Transverse colon (tissue), 4 donors: ENCODE data around the gene RAD23A. TPM values are rescaled to one million over a fixed set of nuclear protein-coding genes. Genes with fewer than 3 reads are reported as not detected.
"Not testable (repeated sequence)": the region's sequence is repeated elsewhere in the genome, so short reads cannot be mapped to it uniquely, and the experiment has no call there.

Source experiments
- DNase-seq: peaks from one replicate; pipeline ENCODE4 v3.0.0-alpha.2; 2019
- H3K27ac ChIP-seq, 4 donors: fragments of 200-600 bp; sonication (generic); 2 replicates each; pipeline ENCODE4 v1.5.1; 2016 to 2018; ENCODE audit warnings: inconsistent platforms in 4 of 4
- H3K27me3 ChIP-seq: fragments of 200-600 bp; sonication (generic); 2 replicates; pipeline ENCODE4 v1.5.1; 2017; ENCODE audit warnings: inconsistent platforms
- H3K36me3 ChIP-seq, 4 donors: fragments of 200-600 bp; sonication (generic); 2 replicates each; pipeline ENCODE4 v1.5.1; 2017 to 2019; ENCODE audit warnings: inconsistent platforms in 4 of 4
- H3K4me1 ChIP-seq, 4 donors: fragments of 200-600 bp; sonication (generic); 2 replicates each; pipeline ENCODE4 v1.5.1; 2017 to 2020; ENCODE audit warnings: inconsistent platforms in 4 of 4
- H3K4me3 ChIP-seq, 4 donors: fragments of 200-600 bp; sonication (generic); 1 replicate in 1 of 4; 2 replicates in 3 of 4; pipeline versions ENCODE4 v1.5.1 to v1.6.1; 2017 to 2019; ENCODE audit warnings: inconsistent platforms in 4 of 4
- H3K9me3 ChIP-seq, 2 donors: fragments of 200-600 bp; sonication (generic); 2 replicates each; pipeline ENCODE4 v1.5.1; 2017 to 2019; ENCODE audit warnings: inconsistent platforms in 2 of 2
- EP300 ChIP-seq: sonication (generic); formaldehyde crosslinking; IDR thresholded peaks from one replicate; pipeline ENCODE4 v1.6.1; 2017; ENCODE audit warnings: antibody characterized with exemption, low read depth
- POLR2A ChIP-seq: fragments of 450-650 bp; IDR thresholded peaks from one replicate; pipeline ENCODE4 v1.6.1; 2016; ENCODE audit warnings: antibody characterized with exemption, mild to moderate bottlenecking, moderate library complexity
- POLR2AphosphoS5 ChIP-seq, 3 donors: sonication (generic); formaldehyde crosslinking; IDR thresholded peaks; one replicate each; pipeline ENCODE4 v1.6.1; 2016; ENCODE audit warnings: antibody characterized with exemption in 3 of 3
- whole genome bisulfite sequencing, 2 donors: methylation state at CpG; one replicate each; pipeline ENCODE4 v1.1.5; 2018; ENCODE audit warnings: low coverage in 1 of 2; 5-methylcytosine and 5-hydroxymethylcytosine counted together
- in situ Hi-C, 4 donors: fragments of 200-750 bp; cut with MboI; loops; one replicate each; pipeline versions ENCODE4 v1.15.0 to v1.15.1; 2017; ENCODE audit warnings: low sequenced_read_pairs in 3 of 4, low pct_ligation_motif_present in 1 of 4, low pct_unique_long_range_greater_than_20kb in 1 of 4
- intact Hi-C: fragments of 100-400 bp; cut with DNase I; formaldehyde crosslinking; loops from one replicate; pipeline ENCODE4 v1.15.1; 2023; ENCODE audit warnings: low total_unique reads
- total RNA-seq, 4 donors: library from RNA; depleted of rRNA; stranded (reverse); fragments of >200 nt; gene quantifications; one replicate each; pipeline ENCODE4 v1.1.0, GENCODE V29; 2016
- TF ChIP-seq, protein P1 (sequence below), 5 experiments: fragments of 200-600 bp in 3 of 5; fragments of 450-650 bp in 2 of 5; sonication (generic) in 3 of 5; IDR thresholded peaks; 1 replicate in 2 of 5; 2 replicates in 3 of 5; pipeline ENCODE4 v1.5.1; 2016 to 2017; ENCODE audit warnings: antibody characterized with exemption in 5 of 5, inconsistent platforms in 3 of 5, mild to moderate bottlenecking in 2 of 5, moderate library complexity in 1 of 5

The RAD23A gene
- total RNA-seq, 4 donors from 2014 or later, result 57.9 to 87.9 (median 75.9) TPM

DNA sequence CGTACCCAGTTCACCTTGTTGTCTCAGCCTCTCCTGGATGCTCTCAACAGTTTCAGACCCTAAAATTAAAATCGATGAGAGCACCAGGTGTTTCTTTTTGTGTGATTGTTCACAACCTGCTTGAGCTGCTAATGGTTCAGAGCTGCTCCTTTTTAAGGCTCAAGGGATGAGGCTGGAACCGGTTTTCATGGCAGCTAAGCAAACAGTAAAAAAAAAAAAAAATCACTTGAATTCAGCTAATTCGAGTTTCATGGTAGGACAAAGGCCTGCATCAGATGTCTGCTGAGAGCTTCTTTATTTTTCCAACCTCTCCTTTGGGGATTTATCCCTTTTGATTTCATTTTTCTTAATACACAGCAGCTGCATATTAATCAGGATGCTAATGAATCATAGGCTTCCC lies 33.1 kb upstream of the RAD23A start:
- Histone ChIP-seq H3K4me1 (peaks cover 12 to 25% (median 15%) of the 10 kb centered on the region in 4 donors), H3K9me3 (no peaks in the 10 kb centered on the region), H3K27ac (peak overlapping the region; percentile 74 to 86 (median 76)), H3K27me3 (no peaks in the 10 kb centered on the region), H3K4me3 (peak overlapping the region in 1 of 4 donors; percentile 9), H3K36me3 (no peaks in the 10 kb centered on the region)
- TF ChIP-seq POLR2A (no peak), POLR2AphosphoS5 (IDR thresholded peaks at IDR 0.05) (no peak), EP300 (no peak)
- TF ChIP-seq, protein P1, sequence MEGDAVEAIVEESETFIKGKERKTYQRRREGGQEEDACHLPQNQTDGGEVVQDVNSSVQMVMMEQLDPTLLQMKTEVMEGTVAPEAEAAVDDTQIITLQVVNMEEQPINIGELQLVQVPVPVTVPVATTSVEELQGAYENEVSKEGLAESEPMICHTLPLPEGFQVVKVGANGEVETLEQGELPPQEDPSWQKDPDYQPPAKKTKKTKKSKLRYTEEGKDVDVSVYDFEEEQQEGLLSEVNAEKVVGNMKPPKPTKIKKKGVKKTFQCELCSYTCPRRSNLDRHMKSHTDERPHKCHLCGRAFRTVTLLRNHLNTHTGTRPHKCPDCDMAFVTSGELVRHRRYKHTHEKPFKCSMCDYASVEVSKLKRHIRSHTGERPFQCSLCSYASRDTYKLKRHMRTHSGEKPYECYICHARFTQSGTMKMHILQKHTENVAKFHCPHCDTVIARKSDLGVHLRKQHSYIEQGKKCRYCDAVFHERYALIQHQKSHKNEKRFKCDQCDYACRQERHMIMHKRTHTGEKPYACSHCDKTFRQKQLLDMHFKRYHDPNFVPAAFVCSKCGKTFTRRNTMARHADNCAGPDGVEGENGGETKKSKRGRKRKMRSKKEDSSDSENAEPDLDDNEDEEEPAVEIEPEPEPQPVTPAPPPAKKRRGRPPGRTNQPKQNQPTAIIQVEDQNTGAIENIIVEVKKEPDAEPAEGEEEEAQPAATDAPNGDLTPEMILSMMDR (IDR thresholded peaks at IDR 0.05), result no peak
- no peak for DNase-seq
- in situ Hi-C loops (no loop called here), intact Hi-C loops (no loop called here)
- 37 to 47% methylated on average over 3 to 4 of the region's 4 CpGs for WGBS, 2 donors

DNA sequence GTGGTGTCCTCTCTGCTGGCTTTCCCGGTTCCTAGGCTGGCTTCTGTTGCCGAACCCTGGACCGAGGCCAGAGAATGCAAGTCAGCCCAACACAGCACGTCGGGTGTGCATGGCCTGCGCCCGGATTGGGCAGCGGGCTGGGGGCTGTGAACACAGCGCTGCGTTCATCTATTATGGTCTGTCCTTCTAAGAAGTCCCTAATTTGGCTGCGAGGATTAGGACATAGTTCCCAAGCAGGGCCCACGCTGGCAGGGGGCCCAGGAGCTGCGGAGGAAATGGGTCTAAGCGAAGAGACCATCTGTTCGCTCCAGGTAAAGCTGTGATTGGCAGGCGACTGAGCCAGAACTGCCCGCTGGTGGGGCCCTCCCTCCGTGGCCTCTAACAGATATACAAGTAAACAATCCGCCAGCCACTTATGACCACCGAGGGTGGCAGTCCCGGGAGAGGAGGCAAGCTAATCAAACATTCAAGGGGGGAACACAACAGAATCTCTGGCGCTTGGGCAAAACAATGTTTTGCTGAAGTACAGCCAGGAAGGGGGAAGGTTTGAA lies 32.6 kb upstream of the RAD23A start:
- peak; percentile 12 to 56 (median 42) for TF ChIP-seq POLR2AphosphoS5 (IDR thresholded peaks at IDR 0.05)
- TF ChIP-seq POLR2A, result no peak
- TF ChIP-seq, protein P1 (IDR thresholded peaks at IDR 0.05), result no peak
- no peak for TF ChIP-seq EP300
- Histone ChIP-seq H3K9me3 (no peaks in the 10 kb centered on the region), H3K36me3 (no peaks in the 10 kb centered on the region), H3K4me3 (peak overlapping the region in 1 of 4 donors; percentile 9), H3K4me1 (peaks cover 12 to 25% (median 15%) of the 10 kb centered on the region in 4 donors), H3K27ac (peak overlapping the region; percentile 74 to 86 (median 76)), H3K27me3 (no peaks in the 10 kb centered on the region)
- peak; percentile 66 for DNase-seq
- 30 to 36% methylated on average over 2 to 22 of the region's 22 CpGs for WGBS, 2 donors
- in situ Hi-C loops (no loop called here), intact Hi-C loops (no loop called here)

DNA sequence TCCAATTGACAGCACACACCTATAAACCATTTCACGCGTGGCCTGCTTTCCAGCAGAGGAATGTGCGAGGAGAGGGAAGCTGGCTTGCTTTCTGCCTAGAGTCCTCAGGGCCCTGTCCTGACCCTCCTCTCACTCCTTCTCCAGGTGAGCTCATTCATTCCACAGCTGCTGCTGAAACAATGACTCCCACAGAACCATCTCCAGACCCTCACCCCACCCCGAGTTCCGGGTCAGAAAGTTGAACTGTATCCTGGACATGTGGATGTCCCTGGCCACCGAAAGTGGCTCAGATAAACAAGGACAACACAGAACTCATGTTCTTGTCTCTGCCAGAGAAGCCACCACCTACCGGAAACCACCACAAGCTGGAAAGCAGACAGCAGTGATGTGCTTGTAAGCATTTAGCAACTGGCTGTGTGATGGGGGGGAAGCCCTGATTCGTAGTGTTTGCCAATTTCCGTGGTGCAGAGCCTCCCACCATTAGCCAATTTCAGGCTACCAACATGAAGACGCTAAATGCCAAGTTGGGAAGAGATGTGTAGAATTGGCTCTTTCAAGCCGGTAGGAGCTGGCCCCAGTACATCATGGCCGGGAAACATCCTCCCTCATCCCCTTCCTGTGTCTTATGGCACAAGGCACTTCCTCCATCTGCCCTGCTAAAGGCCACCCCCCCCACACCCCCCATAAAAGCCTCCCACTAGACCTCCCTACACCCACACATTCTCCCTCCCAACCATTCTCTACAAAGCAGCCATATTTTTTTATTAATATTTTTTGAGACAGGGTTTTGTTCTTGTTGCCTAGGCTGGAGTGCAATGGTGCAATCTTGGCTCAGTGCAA lies 31.6 kb upstream of the RAD23A start:
- no peak overlapping the region for H3K4me3 ChIP-seq
- H3K9me3 ChIP-seq, result no peaks in the 10 kb centered on the region
- TF ChIP-seq EP300 (no peak), POLR2AphosphoS5 (IDR thresholded peaks at IDR 0.05) (no peak), POLR2A (no peak)
- TF ChIP-seq, protein P1 (IDR thresholded peaks at IDR 0.05), result no peak
- no peaks in the 10 kb centered on the region for H3K27me3 ChIP-seq
- peak overlapping the region; percentile 74 to 86 (median 76) for H3K27ac ChIP-seq
- no peaks in the 10 kb centered on the region for H3K36me3 ChIP-seq
- 48 to 58% methylated on average over 3 to 12 of the region's 12 CpGs for WGBS, 2 donors
- DNase-seq, result peak; percentile 45
- H3K4me1 ChIP-seq, result peaks cover 16 to 28% (median 17%) of the 10 kb centered on the region in 4 donors
- intact Hi-C loops, result no loop called here
- in situ Hi-C loops, result no loop called here

DNA sequence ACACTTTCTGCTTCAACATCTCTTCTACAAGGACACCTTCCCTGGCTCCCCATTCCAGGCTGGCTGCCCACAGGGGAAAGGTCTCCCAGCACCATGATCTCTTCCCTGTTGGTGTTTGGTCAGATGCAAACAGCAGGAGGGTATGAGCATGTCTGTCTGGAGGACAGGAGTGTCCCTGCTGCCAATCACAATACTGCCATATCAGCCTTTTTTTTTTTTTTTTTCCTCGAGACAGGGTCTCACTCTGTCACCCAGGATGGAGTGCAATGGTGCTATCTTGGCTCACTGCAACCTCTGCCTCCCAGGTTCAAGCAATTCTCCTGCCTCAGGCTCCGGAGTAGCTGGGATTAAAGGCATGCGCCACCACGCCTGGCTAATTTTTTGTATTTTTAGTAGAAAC lies 29.8 kb upstream of the RAD23A start:
- intact Hi-C loops, result not testable (repeated sequence)

More for the DNA sequence above, 29.8 kb upstream of the RAD23A start:
- DNase-seq, H3K27me3 ChIP-seq, H3K4me3 ChIP-seq, H3K27ac ChIP-seq, in situ Hi-C loops, H3K36me3 ChIP-seq, H3K9me3 ChIP-seq: not testable (repeated sequence)
- 84% methylated on average over 4 of the region's 4 CpGs; no CpG with 5 or more reads in 1 of the 2 donors for WGBS, 2 donors
- peaks cover 16 to 32% (median 19%) of the 10 kb centered on the region in 4 donors for H3K4me1 ChIP-seq
